GM12892 (cell line): ENCODE data around the gene C16orf78.

Experiments used
- POLR2A ChIP-seq: IDR thresholded peaks from 2 replicates; pipeline ENCODE4 v1.6.1; 2011; ENCODE audit warnings: low read depth, low read length, control low read depth
- POLR2AphosphoS5 ChIP-seq: IDR thresholded peaks from 2 replicates; pipeline ENCODE4 v1.6.1; 2011; ENCODE audit warnings: low read depth, low read length, control low read depth
- TAF1 ChIP-seq: IDR thresholded peaks from 2 replicates; pipeline ENCODE4 v1.6.1; 2011; ENCODE audit warnings: low read depth, mild to moderate bottlenecking, control low read depth, low read length, borderline replicate concordance

GRCh38 chr16:49431040-49431439, 57.4 kb downstream of the C16orf78 start:
- no peak for TF ChIP-seq POLR2AphosphoS5
- TF ChIP-seq POLR2A, result no peak
- no peak for TF ChIP-seq TAF1
